ENCODE data around the gene TPPP3.

DNA sequence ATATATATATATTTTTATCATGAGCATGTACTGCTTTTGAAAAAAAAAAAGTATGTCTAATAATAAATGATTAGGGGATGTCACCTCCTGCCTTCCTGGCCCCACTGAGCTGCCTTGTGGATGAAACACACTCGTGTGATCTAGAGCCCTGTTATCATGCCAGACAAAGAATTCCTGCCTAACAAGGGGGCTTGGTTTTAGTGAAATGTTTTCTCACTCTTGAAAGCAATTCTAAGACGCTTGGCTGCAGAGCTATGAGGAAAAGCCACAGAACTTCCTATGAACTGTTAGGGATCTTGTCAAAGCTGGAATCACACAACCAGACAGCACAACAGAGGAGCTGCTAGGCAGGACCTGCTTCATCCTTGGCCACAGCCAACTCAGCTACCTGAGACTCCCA is 19.0 kb upstream of the TPPP3 start:
- TF ChIP-seq, protein P1, sequence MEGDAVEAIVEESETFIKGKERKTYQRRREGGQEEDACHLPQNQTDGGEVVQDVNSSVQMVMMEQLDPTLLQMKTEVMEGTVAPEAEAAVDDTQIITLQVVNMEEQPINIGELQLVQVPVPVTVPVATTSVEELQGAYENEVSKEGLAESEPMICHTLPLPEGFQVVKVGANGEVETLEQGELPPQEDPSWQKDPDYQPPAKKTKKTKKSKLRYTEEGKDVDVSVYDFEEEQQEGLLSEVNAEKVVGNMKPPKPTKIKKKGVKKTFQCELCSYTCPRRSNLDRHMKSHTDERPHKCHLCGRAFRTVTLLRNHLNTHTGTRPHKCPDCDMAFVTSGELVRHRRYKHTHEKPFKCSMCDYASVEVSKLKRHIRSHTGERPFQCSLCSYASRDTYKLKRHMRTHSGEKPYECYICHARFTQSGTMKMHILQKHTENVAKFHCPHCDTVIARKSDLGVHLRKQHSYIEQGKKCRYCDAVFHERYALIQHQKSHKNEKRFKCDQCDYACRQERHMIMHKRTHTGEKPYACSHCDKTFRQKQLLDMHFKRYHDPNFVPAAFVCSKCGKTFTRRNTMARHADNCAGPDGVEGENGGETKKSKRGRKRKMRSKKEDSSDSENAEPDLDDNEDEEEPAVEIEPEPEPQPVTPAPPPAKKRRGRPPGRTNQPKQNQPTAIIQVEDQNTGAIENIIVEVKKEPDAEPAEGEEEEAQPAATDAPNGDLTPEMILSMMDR (IDR thresholded peaks at IDR 0.05): no peak
- no peak for TF ChIP-seq POLR2A (IDR thresholded peaks at IDR 0.05)

All from lower leg skin (tissue), 3 donors.